Right renal cortex interstitium (tissue), 3 donors: ENCODE data around the gene NAA25. TPM values are rescaled to one million over a fixed set of nuclear protein-coding genes. Genes with fewer than 3 reads are reported as not detected.

Source experiments
- DNase-seq, 3 donors: peaks; one replicate each; pipeline ENCODE4 v3.0.0-alpha.2; 2013; ENCODE audit warnings: low read depth in 3 of 3, low spot score in 2 of 3
- polyA plus RNA-seq, 3 donors: library from polyadenylated mRNA; unstranded; fragments of 120-200 nt; gene quantifications; one replicate each; pipeline ENCODE4 v1.2.1, GENCODE V29; 2013; ENCODE audit not compliant: insufficient read length in 3 of 3

Gene NAA25
- 10 to 100 TPM; 18.7 to 20.6 (median 20.2) TPM for polyA plus RNA-seq

- DNase-seq, result peak in 2 of 3 donors; percentile 78 to 84
These were observed at the start of gene NAA25 for GRCh38 chr12:112108202-112109079. Gene NAA25 (minus strand): TSS chr12:112108783. CDS start chr12:112108773, 10 bp downstream.

DNA sequence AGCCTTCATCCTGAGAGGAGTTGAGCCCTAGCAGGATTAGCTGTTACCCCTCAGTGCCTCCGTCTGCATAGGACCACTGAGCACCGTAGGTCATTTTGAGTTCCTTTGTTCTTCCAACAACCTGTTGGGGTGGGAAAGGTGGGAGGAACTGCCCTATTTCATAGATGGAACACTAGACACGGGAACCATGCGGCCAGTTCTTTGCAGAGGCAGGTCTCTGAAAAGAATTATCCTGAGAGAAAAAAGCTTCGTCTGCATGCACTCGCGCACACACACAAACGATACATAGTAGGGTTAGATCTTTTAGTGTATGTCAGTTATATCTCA is 45.3 kb upstream of the NAA25 start:
- DNase-seq, result no peak

DNA sequence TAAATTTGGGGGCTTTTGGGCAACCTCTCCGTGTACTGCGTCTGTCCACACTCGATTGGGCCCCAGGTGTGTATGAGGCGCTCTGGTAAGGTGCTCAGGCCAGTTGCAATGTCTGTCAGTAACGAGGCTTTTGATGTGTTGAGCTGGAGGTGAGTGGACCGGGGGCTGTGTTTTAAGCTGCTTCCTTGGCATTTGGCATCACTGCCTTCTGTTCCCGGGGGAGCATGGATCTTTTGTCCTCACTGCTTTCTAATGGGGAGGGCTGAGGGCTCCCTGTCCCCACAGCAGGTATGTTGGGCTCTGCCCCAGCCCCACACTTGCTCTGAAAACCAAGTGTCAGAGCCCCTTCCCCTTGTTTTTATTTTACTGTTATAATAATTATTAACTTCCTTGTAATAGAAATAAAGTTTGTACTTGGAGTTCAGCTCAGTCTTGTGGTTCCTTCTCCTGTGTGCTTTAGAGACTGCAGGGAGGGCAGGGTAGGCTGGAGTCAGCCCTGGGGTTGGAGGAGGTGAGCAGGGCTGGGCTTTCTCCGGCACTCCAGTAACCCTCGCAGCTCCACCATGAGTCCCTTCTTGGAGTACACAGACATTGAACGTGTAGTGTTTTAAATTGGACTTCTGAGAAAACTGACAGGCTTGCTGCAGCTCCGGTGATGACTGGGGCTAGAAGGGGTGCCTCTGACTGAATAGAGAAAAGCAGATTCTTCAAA is 44.8 kb upstream of the NAA25 start:
- no peak for DNase-seq

DNA sequence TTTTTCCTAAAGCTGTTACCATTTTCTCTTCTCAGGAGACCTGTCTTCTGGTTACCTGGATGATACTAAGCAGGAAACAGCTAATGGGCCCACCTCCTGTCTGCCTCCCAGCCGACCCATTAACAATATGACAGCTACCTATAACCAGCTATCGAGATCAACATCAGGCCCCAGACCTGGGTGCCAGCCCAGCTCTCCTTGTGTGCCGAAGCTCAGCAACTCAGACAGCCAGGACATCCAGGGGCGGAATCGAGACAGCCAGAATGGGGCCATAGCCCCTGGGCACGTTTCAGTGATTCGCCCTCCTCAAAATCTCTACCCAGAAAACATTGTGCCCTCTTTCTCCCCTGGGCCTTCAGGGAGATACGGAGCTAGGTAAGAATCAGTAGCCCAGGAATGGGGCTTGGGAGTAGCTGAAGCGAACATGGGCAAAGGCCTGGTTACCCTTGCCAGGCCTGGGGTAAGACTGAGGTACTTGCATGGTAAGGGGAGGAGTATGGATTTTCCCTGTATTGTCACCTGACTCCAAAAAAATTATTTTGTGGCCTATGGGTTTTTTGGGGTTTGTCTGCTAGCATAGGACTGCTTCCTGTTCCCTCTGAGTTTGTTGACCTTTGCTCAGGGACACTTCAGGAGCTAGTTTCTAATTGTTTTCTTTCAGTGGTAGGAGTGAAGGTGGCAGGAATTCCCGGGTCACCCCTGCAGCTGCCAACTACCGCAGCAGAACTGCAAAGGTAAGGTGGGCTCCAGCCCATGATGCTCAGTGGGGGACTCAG is 43.4 kb upstream of the NAA25 start:
- no peak for DNase-seq

GRCh38 chr12:112149596-112149995 is 41.0 kb upstream of the NAA25 start:
- DNase-seq, result no peak

DNA sequence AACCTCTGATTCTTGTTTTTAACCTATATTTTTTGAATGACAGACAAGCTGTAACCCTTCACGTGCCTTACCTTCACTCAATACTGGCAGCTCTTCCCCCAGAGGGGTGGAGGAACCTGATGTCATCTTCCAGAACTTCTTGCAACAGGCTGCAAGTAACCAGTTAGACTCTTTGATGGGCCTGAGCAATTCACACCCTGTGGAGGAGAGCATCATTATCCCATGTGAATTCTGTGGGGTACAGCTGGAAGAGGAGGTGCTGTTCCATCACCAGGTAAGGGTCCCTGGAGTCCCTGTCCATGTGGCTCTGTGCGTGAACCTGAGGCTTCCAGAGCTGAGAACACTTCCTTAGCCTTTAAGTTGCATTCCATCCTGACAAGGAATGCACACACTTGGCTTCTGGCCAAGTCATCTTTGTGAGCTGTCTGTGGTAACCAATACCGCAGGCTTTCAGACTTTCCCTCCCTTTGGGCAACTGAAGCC is 39.5 kb upstream of the NAA25 start:
- no peak for DNase-seq

DNA sequence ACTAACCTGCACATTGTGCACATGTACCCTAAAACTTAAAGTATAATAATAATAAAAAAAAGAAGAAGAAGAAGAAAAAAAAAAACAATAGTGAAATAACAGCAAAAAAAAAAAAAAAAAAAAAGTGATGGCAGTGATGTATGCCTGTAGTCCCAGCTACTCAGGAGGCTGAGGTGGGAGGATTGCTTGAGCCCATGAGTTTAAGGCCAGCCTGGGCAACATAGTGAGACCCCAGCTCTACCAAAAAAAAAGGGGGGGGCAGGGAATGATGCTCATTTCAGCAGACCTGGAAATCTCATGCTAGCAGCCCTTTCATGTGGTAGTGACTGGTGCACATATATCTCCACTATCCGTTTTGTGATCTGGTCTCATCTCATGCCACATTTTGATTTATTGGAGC is 37.5 kb upstream of the NAA25 start:
- no peak for DNase-seq

DNA sequence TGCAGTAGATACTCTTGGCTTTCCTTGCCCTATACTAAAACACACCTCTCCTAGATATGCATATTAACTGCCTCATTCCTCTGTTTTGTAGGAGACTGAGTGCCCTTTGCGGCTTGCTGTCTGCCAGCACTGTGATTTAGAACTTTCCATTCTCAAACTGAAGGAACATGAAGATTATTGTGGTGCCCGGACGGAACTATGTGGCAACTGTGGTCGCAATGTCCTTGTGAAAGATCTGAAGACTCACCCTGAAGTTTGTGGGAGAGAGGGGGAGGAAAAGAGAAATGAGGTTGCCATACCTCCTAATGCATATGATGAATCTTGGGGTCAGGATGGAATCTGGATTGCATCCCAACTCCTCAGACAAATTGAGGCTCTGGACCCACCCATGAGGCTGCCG is 32.1 kb upstream of the NAA25 start:
- DNase-seq, result no peak

- DNase-seq, result no peak
These were observed 26.1 kb upstream of the NAA25 start for GRCh38 chr12:112134731-112135130.

DNA sequence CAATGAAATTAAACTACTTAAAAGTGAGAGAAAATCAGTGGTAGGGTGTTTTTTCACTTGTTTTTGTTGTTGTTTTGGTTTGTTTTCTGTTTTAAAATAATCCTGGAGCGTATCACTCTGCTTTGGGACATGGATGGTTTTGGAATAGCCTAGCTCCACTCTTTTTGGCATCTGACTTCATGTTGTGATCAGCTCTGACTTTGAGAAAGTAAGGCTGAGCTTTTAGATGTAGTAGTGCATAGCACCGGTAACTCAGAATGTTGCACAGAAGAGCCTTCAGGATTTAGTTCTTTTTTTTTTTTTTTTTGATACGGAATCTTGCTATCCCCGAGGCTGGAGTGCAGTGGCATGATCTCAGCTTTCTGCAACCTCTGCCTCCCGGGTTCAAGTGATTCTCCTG is 24.8 kb upstream of the NAA25 start:
- no peak for DNase-seq

DNA sequence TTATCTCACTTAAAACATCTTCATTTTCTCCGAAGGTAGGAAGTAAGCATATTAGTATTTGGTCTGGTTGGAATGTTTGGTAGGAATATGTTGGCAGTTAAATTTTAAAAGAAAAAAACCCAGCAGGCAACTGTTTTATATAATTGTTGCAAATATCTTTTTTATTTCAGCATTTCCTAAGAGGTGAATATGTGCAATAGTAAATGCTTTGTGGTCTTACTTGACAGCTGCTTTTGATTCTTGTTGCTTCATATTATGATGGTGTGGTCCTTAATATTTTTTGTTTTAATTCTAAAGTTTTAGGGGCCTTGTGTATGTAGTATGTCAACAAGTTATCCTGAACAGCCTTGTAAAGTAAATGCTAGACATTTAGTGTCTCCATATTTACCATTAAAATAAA is 23.1 kb upstream of the NAA25 start:
- no peak for DNase-seq

DNA sequence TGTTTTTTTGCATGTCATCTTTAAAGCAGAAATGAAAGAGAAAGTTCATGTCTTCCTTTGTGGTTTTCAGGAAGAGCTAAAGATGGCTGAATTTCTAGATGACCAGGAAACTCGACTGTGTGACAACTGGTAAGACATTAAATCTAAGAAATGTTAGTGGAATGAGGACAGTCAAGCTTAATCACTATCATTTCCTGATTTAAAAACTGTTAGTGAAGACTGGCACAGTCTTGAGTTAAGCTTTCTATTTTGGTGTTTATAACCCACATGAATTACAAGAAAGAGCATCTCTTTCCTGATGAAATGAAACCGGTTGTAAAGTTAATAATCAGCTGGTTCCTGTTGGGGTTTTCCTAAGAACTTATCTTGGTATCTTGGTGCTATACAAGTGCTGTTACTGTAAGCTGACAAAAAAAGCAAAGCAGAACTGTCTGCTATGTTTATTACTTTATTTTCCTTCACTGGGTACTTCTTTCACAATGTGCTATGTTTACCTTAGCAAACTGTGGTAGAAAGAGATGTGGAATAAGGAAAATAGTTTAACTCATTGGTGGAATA is 21.9 kb upstream of the NAA25 start:
- DNase-seq, result no peak

DNA sequence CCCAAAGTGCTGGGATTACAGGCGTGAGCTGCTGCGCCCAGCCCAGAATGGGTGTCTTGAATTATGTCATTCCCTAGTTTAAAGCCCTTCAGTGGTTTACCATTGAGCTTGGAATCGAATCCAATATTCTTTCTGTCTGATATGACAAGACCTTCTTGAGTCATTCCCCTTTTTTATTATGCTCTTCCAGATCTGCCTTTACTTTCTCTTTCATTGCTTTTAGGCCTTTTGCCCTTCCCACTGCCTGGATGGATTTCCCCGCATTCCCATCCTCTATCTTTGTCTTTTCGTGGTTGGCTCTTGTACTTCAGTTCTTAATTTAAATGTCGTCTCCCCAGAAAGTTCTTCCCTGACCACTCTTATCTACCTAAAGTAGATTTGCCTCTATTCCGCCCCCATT is 18.3 kb upstream of the NAA25 start:
- no peak for DNase-seq

- no peak for DNase-seq
These were observed 17.4 kb upstream of the NAA25 start for GRCh38 chr12:112126000-112126438.

GRCh38 chr12:112125250-112125999 is 16.8 kb upstream of the NAA25 start, which contains the start of gene TRAFD1:
Gene TRAFD1 (plus strand): TSS chr12:112125560. CDS start chr12:112130523, 4,963 bp downstream.
- DNase-seq, result peak; percentile 88 to 96 (median 88)

- DNase-seq, result no peak
These were observed 16.3 kb upstream of the NAA25 start for GRCh38 chr12:112124918-112125249.

DNA sequence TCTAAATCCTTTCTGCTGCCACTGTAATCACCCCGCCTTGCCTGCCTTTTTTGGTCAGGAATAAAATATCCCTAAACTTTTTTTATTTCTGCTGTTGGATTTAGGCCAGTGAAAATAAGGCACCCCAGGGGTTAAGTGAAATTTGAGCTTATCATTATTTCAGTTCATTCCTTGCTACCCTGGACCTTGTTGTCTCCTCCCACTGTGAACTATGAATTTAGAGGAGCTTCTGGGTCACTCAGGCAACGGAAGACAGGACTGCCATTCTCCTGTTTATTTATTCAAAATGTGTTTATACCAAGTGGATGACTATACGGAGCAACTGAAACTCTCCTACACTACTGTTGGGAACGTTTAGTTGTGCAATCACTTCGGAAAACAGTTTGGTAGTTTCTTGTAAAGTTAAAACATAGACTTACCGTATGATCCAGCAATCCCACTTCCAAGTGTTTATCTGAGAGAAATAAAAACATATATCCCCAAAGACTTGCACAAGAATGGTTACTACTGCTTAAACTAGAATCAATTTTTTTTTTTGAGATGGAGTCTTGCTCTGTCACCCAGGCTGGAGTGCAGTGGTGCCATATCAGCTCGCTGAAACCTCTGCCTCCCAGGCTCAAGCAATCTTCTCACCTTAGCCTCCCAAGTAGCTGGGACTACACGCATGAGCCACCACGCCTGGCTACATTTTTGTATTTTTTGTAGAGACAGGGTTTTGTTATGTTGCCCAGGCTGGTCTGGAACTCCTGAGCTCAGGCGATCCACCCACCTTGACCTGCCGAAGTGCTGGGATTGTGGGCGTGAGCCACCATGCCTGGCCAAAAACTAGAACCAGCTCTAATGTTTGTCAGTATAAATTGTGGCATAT is 14.5 kb upstream of the NAA25 start:
- DNase-seq, result no peak

DNA sequence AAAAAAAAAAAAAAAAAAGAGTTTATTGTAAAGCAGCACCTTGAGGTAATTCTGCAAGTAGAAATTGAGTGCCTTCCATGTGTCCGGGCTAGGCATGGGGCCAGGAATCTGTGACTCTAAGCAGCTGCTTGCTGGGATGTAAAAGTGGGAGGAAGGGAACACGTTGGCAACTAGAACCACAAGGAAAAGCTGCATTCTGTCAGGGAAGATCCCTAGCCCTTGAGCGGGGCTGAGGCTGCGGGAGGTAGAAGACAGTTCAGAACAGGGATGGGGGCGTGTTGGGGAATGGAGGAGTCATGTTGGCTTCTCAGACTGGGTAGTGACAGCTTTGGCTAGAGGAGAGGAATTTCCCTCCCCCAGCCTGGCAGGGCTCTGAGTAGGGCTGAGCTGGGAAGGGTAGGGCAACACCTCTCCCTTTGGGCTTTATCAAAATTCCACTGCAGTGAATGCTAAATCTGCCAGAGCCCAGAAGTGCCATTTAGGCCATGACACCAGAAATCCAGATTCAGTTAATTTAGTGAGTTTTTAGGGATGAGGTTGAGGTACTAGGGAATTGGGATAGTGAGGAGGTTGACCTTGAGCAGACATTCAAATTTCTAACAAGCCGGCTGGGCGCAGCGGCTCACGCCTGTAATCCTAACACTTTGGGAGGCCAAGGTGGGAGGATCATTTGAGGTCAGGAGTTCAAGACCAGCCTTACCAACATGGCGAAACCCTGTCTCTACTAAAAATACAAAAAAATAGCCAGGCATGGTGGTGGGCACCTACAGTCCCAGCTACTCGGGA is 13.4 kb upstream of the NAA25 start:
- no peak for DNase-seq
